Endodermal cell (in vitro differentiated cells): ENCODE results near the gene ANKRD39. TPM values are rescaled to one million over a fixed set of nuclear protein-coding genes. Genes with fewer than 3 reads are reported as not detected.

Source experiments
- DNase-seq: peaks from one replicate; pipeline ENCODE4 v3.0.0-alpha.2; 2017
- H3K27ac ChIP-seq: 2 replicates; pipeline ENCODE4 v1.5.1; 2013; ENCODE audit warnings: mild to moderate bottlenecking, low read depth, low read length, moderate library complexity
- H3K27me3 ChIP-seq: 2 replicates; pipeline ENCODE4 v1.6.1; 2013; ENCODE audit warnings: mild to moderate bottlenecking, low read length, moderate library complexity; ENCODE audit not compliant: insufficient read depth, control insufficient read depth, poor library complexity, severe bottlenecking
- H3K36me3 ChIP-seq: 2 replicates; pipeline ENCODE4 v1.7.0; 2013; ENCODE audit warnings: mild to moderate bottlenecking, low read length, moderate library complexity; ENCODE audit not compliant: control insufficient read depth, insufficient read depth
- H3K4me1 ChIP-seq: one replicate; pipeline ENCODE4 v1.7.0; 2013; ENCODE audit warnings: low read length; ENCODE audit not compliant: control insufficient read depth, insufficient read depth
- H3K4me3 ChIP-seq: 2 replicates; pipeline ENCODE4 v1.5.1; 2013; ENCODE audit warnings: mild to moderate bottlenecking, low read length, moderate library complexity
- H3K9ac ChIP-seq: 2 replicates; pipeline ENCODE4 v1.6.1; 2013; ENCODE audit warnings: mild to moderate bottlenecking, low read length, moderate library complexity; ENCODE audit not compliant: poor library complexity, severe bottlenecking; ENCODE audit errors: extremely low read depth
- H3K9me3 ChIP-seq: 2 replicates; pipeline ENCODE4 v1.6.1; 2013; ENCODE audit warnings: mild to moderate bottlenecking, low read length, moderate library complexity; ENCODE audit not compliant: control insufficient read depth
- H3K27ac Mint-ChIP-seq: 2 replicates; pipeline ENCODE4 v1.8.0; 2020; ENCODE audit warnings: mixed read lengths
- H3K27me3 Mint-ChIP-seq: 2 replicates; pipeline ENCODE4 v1.8.0; 2021; ENCODE audit warnings: mild to moderate bottlenecking, mixed read lengths; ENCODE audit not compliant: insufficient read depth
- H3K36me3 Mint-ChIP-seq: 2 replicates; pipeline ENCODE4 v1.8.0; 2020; ENCODE audit warnings: low read depth, mixed read lengths
- H3K4me1 Mint-ChIP-seq: 2 replicates; pipeline ENCODE4 v1.8.0; 2020; ENCODE audit warnings: mixed read lengths
- H3K4me3 Mint-ChIP-seq: 2 replicates; pipeline ENCODE4 v1.8.0; 2020; ENCODE audit warnings: mild to moderate bottlenecking, moderate library complexity, mixed read lengths
- H3K9me3 Mint-ChIP-seq: 2 replicates; pipeline ENCODE4 v1.8.0; 2020; ENCODE audit warnings: mild to moderate bottlenecking, mixed read lengths
- CTCF ChIP-seq: fragments of 200-600 bp; sonication (generic); conservative IDR thresholded peaks from 2 replicates; pipeline ENCODE4 v1.5.0; 2021; ENCODE audit warnings: antibody characterized with exemption, mild to moderate bottlenecking
- WGBS, 2 experiments: methylation state at CpG; one replicate each; pipeline versions ENCODE4 v1.1.5 to v1.1.7; 2013; ENCODE audit warnings: missing lambda C conversion rate in 2 of 2, mixed read lengths in 1 of 2; ENCODE audit not compliant: insufficient coverage in 1 of 2, insufficient read length in 1 of 2; 5-methylcytosine and 5-hydroxymethylcytosine counted together
- total RNA-seq, 2 donors: library from RNA; stranded (reverse); fragmentation: NEBNext Ultra II Directional in 1 of 2; extraction: Animal tissue kit (Norgen Biotek cat#: 25700) in 1 of 2; gene quantifications; 2 replicates in 1 of 2; 3 replicates in 1 of 2; pipeline ENCODE4 v1.2.1, GENCODE V29; 2021

The ANKRD39 gene
- total RNA-seq, 2 donors from 2014 or later = 14.6 to 16.7 TPM

- Mint-ChIP-seq H3K4me1 (peaks cover 7% of the 10 kb centered on the region), H3K4me3 (no peak overlapping the region), H3K27me3 (no peaks in the 10 kb centered on the region), H3K27ac (peak overlapping the region; percentile 66), H3K36me3 (peaks cover 29% of the 10 kb centered on the region), H3K9me3 (no peaks in the 10 kb centered on the region)
- no peak for DNase-seq
- Histone ChIP-seq H3K9me3 (no peaks in the 10 kb centered on the region), H3K27ac (no peak overlapping the region), H3K9ac (no peak overlapping the region), H3K4me3 (no peak overlapping the region), H3K4me1 (peaks cover 5% of the 10 kb centered on the region), H3K27me3 (no peaks in the 10 kb centered on the region), H3K36me3 (peaks cover 15% of the 10 kb centered on the region)
- no peak for TF ChIP-seq CTCF
Observed at GRCh38 chr2:96804986-96805385, 52.8 kb downstream of the ANKRD39 start.

GRCh38 chr2:96802721-96803120 lies 55.1 kb downstream of the ANKRD39 start:
- Histone ChIP-seq H3K36me3 (peaks cover 11% of the 10 kb centered on the region), H3K4me3 (no peak overlapping the region), H3K27ac (no peak overlapping the region), H3K4me1 (no peaks in the 10 kb centered on the region), H3K9ac (no peak overlapping the region), H3K9me3 (no peaks in the 10 kb centered on the region), H3K27me3 (no peaks in the 10 kb centered on the region)
- Mint-ChIP-seq H3K27ac (no peak overlapping the region), H3K4me1 (peaks cover 7% of the 10 kb centered on the region), H3K9me3 (no peaks in the 10 kb centered on the region), H3K4me3 (no peak overlapping the region), H3K36me3 (peaks cover 24% of the 10 kb centered on the region), H3K27me3 (no peaks in the 10 kb centered on the region)
- TF ChIP-seq CTCF = no peak
- 96 to 98% methylated on average over 5 to 7 of the region's 7 CpGs for WGBS, 2 experiments
- no peak for DNase-seq

- Mint-ChIP-seq H3K9me3 (no peaks in the 10 kb centered on the region), H3K27me3 (no peaks in the 10 kb centered on the region), H3K4me1 (peaks cover 7% of the 10 kb centered on the region), H3K36me3 (peaks cover 23% of the 10 kb centered on the region), H3K27ac (no peak overlapping the region), H3K4me3 (no peak overlapping the region)
- no peak for DNase-seq
- 87 to 91% methylated on average over 10 of the region's 10 CpGs for WGBS, 2 experiments
- H3K4me3 ChIP-seq = no peak overlapping the region
- H3K4me1 ChIP-seq = no peaks in the 10 kb centered on the region
- no peak overlapping the region for H3K9ac ChIP-seq
- no peaks in the 10 kb centered on the region for H3K9me3 ChIP-seq
- no peak for TF ChIP-seq CTCF
- peaks cover 11% of the 10 kb centered on the region for H3K36me3 ChIP-seq
- no peaks in the 10 kb centered on the region for H3K27me3 ChIP-seq
- no peak overlapping the region for H3K27ac ChIP-seq
Observed at GRCh38 chr2:96801786-96802595, 55.8 kb downstream of the ANKRD39 start.
